NB4 (cell line): ENCODE results near the gene SMIM1.

Experiments
- DNase-seq: peaks from one replicate; pipeline ENCODE4 v3.0.0; 2010; ENCODE audit warnings: low read depth
- H3K4me3 ChIP-seq: one replicate; pipeline ENCODE4 v1.5.1; 2011; ENCODE audit warnings: mild to moderate bottlenecking, low read depth, low read length, moderate library complexity
- MYC ChIP-seq: IDR thresholded peaks from 2 replicates; pipeline ENCODE4 v1.6.1; 2011; ENCODE audit warnings: low read depth, low read length
- POLR2A ChIP-seq: IDR thresholded peaks from 2 replicates; pipeline ENCODE4 v1.6.1; 2011; ENCODE audit warnings: mild to moderate bottlenecking; ENCODE audit not compliant: insufficient read length; ENCODE audit errors: extremely low read depth
- TF ChIP-seq, protein P1 (sequence below): IDR thresholded peaks from 2 replicates; pipeline ENCODE4 v1.6.1; 2011; ENCODE audit warnings: low read depth, low read length
- TF ChIP-seq, protein P2 (sequence below): IDR thresholded peaks from one replicate; pipeline ENCODE4 v1.5.1; 2012; ENCODE audit warnings: low read depth, low read length

SMIM1 gene

DNA sequence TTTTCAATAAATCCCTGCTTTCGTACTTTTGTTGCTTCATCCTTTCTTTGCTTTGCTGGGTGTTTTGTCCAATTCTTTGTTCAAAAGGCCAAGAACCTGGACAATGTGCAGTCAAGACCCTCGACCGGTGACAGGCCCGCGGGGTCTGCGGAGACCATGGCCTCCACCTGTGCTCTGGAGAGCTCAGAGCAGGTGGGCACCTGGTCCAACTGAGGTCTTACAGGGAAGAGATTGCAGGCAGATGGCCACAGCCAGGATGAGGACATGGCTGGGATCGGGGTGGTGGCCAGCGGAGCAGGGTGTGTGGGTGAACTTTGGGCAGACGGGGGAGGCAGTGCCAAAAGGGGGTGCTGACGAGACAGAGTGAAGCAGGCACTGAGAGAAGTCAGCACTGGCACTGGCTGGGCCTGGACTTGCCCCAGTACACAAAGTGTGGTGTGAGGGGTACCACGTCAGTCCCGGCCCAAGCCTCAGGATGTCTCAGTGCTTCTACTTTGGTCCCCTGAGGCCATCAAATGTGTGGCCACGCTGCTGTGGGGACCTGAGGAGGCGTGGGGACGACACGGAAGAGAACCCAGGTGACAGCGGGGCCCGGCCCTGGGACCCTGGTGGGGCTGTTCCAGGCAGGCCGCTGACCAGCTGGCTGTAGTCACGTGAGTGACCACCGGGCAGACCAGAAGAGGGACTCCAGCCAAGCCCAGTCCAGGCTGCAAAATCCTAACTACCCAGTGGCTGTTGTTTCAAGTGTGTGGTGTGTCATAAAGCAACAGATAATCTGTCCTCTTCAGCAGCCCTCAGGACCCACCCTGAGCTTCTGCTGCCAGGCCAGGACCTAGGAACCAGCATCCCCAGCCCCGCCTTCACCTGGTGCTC, 30.7 kb upstream of the SMIM1 start:
- H3K4me3 ChIP-seq = no peak overlapping the region
- TF ChIP-seq, protein P1, sequence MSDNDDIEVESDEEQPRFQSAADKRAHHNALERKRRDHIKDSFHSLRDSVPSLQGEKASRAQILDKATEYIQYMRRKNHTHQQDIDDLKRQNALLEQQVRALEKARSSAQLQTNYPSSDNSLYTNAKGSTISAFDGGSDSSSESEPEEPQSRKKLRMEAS = no peak
- TF ChIP-seq MYC = no peak
- TF ChIP-seq, protein P2, sequence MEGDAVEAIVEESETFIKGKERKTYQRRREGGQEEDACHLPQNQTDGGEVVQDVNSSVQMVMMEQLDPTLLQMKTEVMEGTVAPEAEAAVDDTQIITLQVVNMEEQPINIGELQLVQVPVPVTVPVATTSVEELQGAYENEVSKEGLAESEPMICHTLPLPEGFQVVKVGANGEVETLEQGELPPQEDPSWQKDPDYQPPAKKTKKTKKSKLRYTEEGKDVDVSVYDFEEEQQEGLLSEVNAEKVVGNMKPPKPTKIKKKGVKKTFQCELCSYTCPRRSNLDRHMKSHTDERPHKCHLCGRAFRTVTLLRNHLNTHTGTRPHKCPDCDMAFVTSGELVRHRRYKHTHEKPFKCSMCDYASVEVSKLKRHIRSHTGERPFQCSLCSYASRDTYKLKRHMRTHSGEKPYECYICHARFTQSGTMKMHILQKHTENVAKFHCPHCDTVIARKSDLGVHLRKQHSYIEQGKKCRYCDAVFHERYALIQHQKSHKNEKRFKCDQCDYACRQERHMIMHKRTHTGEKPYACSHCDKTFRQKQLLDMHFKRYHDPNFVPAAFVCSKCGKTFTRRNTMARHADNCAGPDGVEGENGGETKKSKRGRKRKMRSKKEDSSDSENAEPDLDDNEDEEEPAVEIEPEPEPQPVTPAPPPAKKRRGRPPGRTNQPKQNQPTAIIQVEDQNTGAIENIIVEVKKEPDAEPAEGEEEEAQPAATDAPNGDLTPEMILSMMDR = no peak
- TF ChIP-seq POLR2A = no peak
- no peak for DNase-seq

DNA sequence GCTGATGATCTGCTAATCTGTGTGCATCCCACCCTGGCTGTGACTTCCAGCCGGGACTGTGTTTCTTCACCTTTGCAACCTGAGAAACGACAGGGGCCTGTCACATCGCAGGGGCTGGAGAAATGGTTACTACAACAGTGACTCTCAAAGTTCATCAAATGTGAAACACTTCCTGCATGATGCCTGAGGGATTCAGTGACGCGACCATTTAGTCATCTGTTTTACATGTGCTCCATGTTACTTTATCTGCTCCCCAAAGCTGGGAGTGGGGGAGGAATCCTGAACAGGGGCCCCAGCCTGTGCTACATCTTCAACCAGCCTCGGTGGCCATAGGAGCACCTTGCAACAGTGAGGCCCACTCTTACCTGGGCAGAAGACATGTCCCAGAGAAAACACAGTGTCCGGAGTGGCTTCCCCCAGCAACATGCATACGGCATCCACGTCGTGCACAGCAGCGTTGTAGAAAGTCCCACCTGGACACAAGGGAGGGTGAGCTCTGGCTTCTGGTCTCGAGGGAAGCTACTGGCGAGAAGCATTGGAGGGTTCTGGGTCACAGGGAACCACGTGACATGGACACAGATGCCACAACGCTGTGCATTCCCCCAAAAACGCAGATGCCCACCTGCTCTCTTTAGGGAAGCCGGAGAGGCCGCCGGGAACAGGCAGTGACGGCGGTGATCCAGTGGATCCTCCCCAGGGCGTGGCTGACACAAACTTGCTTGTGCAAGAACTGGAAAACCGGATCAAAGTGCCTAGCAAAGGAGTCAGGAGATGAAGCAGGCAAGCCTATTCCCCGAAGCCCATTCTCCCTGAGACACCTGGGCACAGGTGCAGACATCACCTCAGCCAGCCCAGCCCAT, 29.9 kb upstream of the SMIM1 start:
- TF ChIP-seq POLR2A (no peak), MYC (no peak)
- TF ChIP-seq, protein P2 = no peak
- TF ChIP-seq, protein P1 = no peak
- no peak for DNase-seq
- H3K4me3 ChIP-seq = no peak overlapping the region

DNA sequence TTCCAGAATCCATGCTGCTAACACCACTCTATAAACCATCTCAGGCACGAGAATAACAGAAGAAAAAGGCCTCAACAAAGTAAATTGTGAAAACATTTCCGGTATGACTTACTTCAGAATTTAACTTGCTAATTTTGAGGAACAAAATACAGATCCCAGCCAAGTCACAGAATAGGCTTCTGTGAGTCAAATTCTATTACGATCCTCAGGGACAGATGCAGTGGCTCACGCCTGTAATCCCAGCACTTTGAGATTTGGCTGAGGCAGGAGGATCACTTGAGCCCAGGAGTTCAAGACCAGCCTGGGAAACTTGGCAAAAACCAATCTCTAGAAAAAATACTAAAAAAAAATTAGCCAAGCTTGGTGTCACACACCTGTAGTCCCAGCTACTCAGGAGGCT, 29.1 kb upstream of the SMIM1 start:
- TF ChIP-seq, protein P2 = no peak
- TF ChIP-seq MYC = no peak
- TF ChIP-seq POLR2A = no peak
- TF ChIP-seq, protein P1 = no peak

DNA sequence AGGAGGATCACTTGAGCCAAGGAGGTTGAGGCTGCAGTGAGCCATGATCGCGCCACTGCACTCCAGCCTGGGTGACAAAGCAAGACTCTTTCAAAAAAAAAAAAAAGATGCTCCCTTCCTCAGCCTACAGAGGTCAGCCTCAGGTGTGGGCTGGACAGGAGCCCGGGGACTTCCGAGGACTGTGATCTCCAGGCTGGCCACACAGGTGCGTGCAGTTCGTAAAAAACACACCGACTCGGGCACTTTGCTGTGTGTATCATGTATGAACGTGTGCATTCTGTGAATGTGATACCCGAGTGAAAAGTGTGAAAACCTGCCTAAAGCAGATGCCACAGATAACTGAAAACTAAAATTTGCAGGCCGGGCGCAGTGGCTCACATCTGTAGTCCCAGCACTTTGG, 28.7 kb upstream of the SMIM1 start:
- H3K4me3 ChIP-seq = no peak overlapping the region
- no peak for DNase-seq
- TF ChIP-seq POLR2A (no peak), MYC (no peak)
- TF ChIP-seq, protein P1 = no peak
- TF ChIP-seq, protein P2 = no peak

More for the DNA sequence above, 29.1 kb upstream of the SMIM1 start:
- DNase-seq = no peak
- no peak overlapping the region for H3K4me3 ChIP-seq

DNA sequence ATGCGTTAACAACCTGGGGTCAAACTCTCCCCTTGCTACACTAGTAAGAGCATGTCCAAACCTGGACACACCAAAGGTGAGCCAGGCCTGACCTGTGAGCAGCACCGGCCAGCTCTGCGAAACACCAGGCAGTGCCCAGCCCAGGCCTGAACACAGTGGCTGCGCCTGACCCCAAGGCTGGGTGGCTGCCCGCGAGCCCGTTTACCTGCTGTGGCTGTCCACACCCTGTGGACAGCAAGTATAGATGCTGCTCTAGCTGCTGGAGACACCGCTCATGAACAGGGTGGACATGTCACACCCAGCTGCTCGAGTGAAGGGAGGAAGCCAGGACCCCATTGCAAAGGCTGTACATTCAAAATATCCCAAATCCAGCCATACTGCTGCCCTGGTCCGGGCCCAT, 27.9 kb upstream of the SMIM1 start:
- TF ChIP-seq, protein P2 = no peak
- TF ChIP-seq MYC (no peak), POLR2A (no peak)
- TF ChIP-seq, protein P1 = no peak
- H3K4me3 ChIP-seq = no peak overlapping the region
- DNase-seq = no peak
